GM12874 (cell line): ENCODE data around the gene F13A1.

Source experiments
- CTCF ChIP-seq: IDR thresholded peaks from 2 replicates; pipeline ENCODE4 v1.5.1; 2011; ENCODE audit warnings: low read depth, mild to moderate bottlenecking, control low read depth, low read length, moderate library complexity; ENCODE audit not compliant: insufficient read depth

Gene F13A1

GRCh38 chr6:6256886-6257285 lies 63.6 kb downstream of the F13A1 start:
- TF ChIP-seq CTCF = no peak

- TF ChIP-seq CTCF = no peak
These were observed 64.2 kb downstream of the F13A1 start for GRCh38 chr6:6256259-6256658.

GRCh38 chr6:6251555-6252280 lies 68.7 kb downstream of the F13A1 start:
- no peak for TF ChIP-seq CTCF

GRCh38 chr6:6248651-6249050 lies 71.8 kb downstream of the F13A1 start:
- TF ChIP-seq CTCF = no peak

GRCh38 chr6:6246544-6246943 lies 73.9 kb downstream of the F13A1 start:
- TF ChIP-seq CTCF = no peak

GRCh38 chr6:6244624-6245023 lies 75.8 kb downstream of the F13A1 start:
- no peak for TF ChIP-seq CTCF

- no peak for TF ChIP-seq CTCF
These were observed 76.6 kb downstream of the F13A1 start for GRCh38 chr6:6243846-6244245.
